DMS114 treated with DMSO at 0.1 percent for 48 hours (cell line): Measurements from ENCODE around the gene TCF7L2.

Experiments used
- DNase-seq: peaks from one replicate; lab custom pipeline; 2025; ENCODE audit not compliant: unreplicated experiment; lab: John Stamatoyannopoulos, UW

The TCF7L2 gene

GRCh38 chr10:113115556-113115955 is 165.5 kb downstream of the TCF7L2 start:
- DNase-seq: no peak

DNA sequence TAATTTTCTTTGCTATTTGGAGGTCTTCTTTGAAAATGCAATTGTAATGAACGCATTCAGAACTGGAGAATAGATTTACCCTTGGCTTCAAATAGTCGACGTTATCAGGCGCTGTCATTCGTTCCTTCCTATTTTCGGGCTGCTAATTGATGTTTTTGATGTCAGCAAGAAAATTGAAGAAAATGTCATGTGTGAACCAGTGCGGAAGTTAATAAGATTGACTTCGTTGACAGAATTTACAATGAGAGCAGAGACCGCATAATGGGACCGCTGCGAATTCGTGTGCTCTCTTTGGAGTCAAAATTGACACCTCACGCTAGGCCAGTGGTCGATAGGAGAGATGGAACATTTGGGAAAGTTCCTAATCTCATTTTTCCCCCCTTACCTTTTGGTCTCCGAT is 168.8 kb downstream of the TCF7L2 start:
- no peak for DNase-seq

DNA sequence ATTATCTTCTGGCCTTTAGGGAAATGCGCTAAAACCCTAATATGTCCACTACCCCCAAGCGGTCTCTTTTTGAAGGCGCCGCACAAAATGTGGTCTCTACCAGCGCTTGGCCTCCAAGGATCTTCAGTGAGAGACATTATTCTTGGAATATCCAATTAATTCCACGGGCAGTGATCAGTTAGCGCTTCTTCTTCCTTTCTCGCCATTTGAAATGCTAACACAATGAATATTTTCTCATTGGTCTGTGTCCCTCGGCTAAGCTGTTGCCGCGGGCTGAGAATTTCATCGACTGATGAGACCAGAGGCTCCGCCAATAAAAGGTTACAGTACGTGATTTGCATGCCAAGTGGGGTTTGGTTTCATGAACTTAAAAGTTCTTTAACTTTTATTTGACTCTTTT is 169.8 kb downstream of the TCF7L2 start:
- DNase-seq: no peak

GRCh38 chr10:113121153-113121552 is 171.1 kb downstream of the TCF7L2 start:
- no peak for DNase-seq

DNA sequence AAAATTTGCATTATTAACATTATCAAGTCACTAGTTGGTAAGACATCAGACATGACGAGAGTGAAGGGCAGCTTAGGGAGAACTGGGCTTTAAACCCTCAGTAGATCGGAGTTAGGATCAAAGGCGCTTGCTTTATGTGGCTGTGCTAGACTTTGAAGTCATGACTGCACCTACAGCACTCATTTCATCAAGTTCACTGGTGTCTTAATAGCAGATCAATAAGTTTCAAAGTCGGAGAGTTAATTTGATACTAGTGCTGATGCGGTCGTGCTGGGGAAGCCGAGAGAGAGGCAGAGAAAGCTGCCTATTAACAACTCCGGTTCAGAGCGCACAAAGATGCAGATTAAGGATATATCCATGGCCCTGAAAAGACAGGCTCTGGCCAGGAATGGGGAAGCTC is 172.9 kb downstream of the TCF7L2 start:
- DNase-seq: no peak

- no peak for DNase-seq
These were observed 174.7 kb downstream of the TCF7L2 start for GRCh38 chr10:113124724-113125123.

DNA sequence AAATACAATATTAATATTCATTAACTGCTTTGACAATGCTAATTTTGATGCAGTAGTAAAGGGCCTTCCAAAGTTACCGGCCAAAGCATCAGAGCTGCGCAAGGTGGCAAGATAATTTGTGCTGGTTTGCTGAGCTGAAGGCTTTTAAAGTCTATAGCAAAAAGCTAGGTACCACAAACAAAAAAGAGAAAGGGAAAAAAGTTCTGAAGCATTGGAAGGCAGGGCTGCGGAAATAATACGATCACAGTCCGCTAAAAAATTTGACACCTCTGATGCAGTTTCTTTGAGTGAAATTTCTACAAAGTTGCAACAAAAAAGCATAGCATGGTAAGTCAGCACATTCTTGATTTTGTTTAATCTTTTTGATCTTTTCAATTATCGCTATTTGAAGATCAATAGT is 175.6 kb downstream of the TCF7L2 start:
- DNase-seq: no peak

- peak; percentile 51 for DNase-seq
These were observed 176.5 kb downstream of the TCF7L2 start for GRCh38 chr10:113126229-113127201.

DNA sequence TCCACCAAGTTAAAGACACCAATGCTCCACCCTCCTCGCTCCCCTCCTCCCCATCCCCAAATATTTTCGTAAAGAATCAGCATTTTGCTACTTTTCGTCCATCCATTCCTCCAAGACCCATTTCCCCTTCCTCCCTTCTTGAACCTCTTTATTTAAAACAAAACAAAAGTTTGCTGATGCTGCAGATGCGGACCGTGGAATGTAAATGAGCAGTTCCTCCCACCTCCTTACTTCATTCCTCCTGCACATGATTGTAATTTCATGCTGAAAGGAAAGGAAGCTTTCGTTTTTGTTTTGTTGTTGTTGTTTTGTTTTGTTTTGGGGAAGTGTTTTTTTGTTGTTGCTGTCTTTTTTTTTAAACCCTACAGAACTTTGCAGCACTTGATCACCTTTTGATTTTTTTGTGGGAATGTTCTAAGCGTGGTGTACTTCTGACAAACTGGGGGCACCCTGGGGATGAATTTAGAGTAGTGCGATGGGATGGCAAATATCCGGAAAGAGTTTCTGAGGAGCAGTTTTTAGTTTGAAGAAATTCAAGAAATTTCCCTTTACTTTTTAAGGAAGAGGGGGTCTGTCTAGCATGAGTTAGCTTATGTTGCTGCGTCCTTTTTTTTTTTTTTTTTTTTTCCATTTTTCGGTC is 177.3 kb downstream of the TCF7L2 start:
- no peak for DNase-seq

- DNase-seq: no peak
These were observed 177.8 kb downstream of the TCF7L2 start for GRCh38 chr10:113127901-113128283.

GRCh38 chr10:113128450-113129070 is 178.5 kb downstream of the TCF7L2 start:
- DNase-seq: no peak

DNA sequence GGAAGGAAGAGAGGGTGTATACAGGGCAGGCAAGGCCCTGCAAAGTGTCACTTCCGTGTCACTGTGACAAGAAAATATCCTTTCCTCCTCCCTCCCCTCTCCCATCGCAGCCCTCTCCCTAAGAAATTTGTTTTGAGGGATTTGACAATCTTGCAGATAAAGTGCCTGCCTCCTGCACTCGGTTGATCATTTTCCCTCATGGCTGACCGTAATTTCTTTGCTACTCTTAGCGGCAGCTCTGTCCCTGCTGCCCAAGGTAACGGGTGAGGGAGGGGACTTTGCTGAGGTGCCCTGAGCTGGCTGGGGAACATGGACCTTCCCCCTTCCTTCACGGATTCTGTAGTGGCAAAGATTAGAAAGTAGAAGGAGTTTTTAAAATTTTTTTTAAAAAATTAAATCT is 179.1 kb downstream of the TCF7L2 start:
- no peak for DNase-seq

- DNase-seq: no peak
These were observed 180.1 kb downstream of the TCF7L2 start for GRCh38 chr10:113130014-113130641.

DNA sequence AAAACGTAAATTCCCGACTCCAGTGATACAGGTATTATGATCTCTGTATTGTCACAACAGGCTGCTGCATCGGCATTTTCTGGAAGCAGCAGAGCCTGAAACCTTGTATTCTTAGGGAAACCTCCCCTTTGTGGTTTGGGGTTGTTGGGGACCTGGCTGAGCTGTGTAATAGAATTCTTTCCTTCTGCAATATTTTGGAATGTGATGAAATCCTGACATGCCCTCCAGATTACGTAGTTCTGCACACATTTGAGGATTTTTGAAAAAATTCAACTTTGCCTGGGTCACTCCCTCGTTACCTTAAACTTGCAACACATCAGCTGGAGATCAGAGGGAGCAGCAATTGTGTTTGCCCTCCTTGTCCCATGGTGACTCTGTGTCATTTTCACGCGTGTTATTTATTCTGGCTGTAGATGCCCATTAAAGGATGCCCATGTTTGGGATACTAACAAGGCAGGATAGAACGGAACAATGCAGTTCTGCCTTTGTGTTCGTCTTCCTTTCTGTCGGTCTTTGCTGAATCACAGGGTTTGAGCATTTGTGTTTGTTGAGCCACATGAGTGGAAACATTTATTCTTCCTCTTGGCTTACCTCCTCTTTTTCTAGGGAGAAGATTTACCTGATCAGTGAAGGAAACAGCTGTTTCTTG is 181.7 kb downstream of the TCF7L2 start:
- DNase-seq: no peak

DNA sequence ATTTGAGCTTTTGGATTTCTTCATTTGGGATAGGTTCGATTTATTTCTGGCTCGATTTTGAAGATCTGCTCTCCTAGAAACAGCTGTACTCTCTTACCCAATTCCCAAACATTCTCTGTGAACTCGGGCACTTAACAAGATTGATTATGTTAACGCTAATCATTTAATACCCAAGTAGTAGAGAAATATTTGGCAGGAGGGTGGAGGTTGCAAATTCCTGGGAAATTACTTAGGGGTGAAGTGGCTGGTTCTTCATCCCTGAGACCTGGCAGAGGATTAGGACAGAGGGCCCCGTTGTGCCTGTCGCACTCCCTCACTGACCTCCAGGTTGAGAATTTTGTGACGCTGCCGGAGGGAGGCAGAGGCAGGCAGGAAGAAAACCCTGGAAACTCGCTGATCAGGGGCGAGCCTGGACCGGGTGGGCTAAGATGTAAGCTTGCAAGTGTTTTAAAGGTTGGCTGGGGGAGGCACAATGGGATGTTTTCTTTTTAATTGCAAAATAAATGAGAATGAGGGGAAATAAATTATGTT is 182.6 kb downstream of the TCF7L2 start:
- DNase-seq: no peak

DNA sequence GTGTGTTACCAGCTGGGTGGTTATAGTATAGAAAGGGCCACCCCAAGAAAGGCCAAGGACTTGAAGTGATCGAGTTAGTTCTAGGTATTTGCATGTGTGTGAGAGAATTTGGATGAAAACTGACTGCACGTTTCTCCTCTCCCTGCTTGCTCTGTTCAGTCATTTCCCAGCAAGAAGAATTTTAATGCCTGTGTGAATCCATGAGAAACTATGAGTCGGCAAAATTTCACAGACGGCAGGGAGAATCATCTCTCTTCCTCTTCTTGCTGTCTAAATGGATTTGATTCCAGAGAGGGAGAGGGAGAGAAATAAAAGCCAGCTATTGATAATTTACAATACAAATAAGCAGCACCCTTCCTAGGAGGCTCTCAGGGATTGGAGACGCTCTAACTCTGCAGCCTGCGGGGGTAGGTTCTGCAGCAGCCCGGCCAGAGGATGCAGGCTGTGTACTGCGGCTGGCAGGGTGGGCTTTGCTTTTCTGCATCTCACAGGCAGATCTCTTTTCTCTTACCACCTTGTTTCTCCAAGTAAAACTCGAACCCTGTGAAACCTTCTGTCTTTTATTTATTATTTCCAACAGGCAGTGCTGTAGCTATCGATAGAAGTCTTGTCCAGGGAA is 183.6 kb downstream of the TCF7L2 start:
- DNase-seq: no peak

- DNase-seq: no peak
These were observed 185.0 kb downstream of the TCF7L2 start for GRCh38 chr10:113135025-113135424.

DNA sequence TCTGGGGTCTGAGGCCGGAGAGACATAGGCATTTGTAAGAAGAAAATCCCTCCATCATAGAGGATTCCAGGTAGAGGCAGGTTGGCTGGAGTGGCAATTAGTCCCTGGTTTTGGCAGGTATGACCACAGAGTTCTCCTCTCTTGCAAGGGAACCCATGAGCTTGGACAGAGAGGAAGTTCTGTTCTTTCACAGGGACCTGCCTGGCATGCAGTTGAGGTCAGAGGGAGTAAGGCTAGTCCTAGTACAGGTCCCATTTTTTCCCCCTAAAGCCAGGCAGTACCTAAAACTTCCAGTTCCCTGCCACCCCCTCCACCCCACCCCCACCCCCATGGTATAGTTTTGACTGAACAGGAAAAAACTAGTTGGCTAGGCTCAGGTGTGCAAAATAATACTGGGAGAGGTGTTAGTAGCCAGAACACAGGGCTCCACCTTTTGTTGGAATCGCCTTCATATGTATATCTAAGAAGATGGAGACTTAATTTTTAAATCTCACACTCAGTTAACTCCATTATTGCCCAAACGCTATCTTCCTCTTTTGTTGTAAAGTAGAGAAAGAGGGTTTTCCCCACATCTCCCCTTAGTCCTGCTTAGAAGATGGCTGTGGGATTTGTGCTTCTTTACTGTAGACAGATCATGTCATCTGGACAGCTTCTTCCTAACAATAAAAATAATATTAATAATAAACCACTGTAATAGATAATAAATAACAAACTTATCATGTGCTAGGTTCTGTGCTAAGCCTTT is 188.1 kb downstream of the TCF7L2 start:
- no peak for DNase-seq

- no peak for DNase-seq
These were observed 189.0 kb downstream of the TCF7L2 start for GRCh38 chr10:113138937-113139585.
